GM19438 (cell line): ENCODE results near the gene RSU1.

Source experiments
- ATAC-seq: cut with Tn5 transposase; IDR thresholded peaks from one replicate; pipeline ENCODE4 v1.9.1; 2021; ENCODE audit warnings: low read depth; ENCODE audit not compliant: unreplicated experiment

Gene RSU1

GRCh38 chr10:16611037-16611436, 206.2 kb downstream of the RSU1 start:
- ATAC-seq: no peak

- ATAC-seq: no peak
Measured at GRCh38 chr10:16609211-16609610, 208.0 kb downstream of the RSU1 start.

GRCh38 chr10:16606923-16607322, 210.3 kb downstream of the RSU1 start:
- ATAC-seq: no peak

GRCh38 chr10:16606421-16606820, 210.8 kb downstream of the RSU1 start:
- ATAC-seq: no peak

- no peak for ATAC-seq
Measured at GRCh38 chr10:16603308-16603707, 213.9 kb downstream of the RSU1 start.

GRCh38 chr10:16602104-16602775, 215.0 kb downstream of the RSU1 start:
- ATAC-seq: no peak

- no peak for ATAC-seq
Measured at GRCh38 chr10:16599662-16600061, 217.6 kb downstream of the RSU1 start.

- ATAC-seq: no peak
Measured at GRCh38 chr10:16597656-16598055, 219.6 kb downstream of the RSU1 start.

- no peak for ATAC-seq
Measured at GRCh38 chr10:16592378-16592777, 224.8 kb downstream of the RSU1 start.

GRCh38 chr10:16586358-16587138, 230.7 kb downstream of the RSU1 start:
- peak; percentile 94 for ATAC-seq

- ATAC-seq: no peak
Measured at GRCh38 chr10:16585103-16585502, 232.1 kb downstream of the RSU1 start.

- no peak for ATAC-seq
Measured at GRCh38 chr10:16583382-16583781, 233.8 kb downstream of the RSU1 start.

GRCh38 chr10:16581202-16581601, 236.0 kb downstream of the RSU1 start:
- no peak for ATAC-seq

GRCh38 chr10:16570731-16571130, 246.5 kb downstream of the RSU1 start:
- peak; percentile 95 for ATAC-seq

- no peak for ATAC-seq
Measured at GRCh38 chr10:16566202-16566805, 250.9 kb downstream of the RSU1 start.

- ATAC-seq: no peak
Measured at GRCh38 chr10:16565604-16566003, 251.6 kb downstream of the RSU1 start.

GRCh38 chr10:16562891-16563290, 254.3 kb downstream of the RSU1 start:
- no peak for ATAC-seq

- ATAC-seq: no peak
Measured at GRCh38 chr10:16559236-16559773, 257.9 kb downstream of the RSU1 start.

- ATAC-seq: no peak
Measured at GRCh38 chr10:16547973-16548372, 269.3 kb downstream of the RSU1 start.

GRCh38 chr10:16545116-16545736, 272.0 kb downstream of the RSU1 start:
- no peak for ATAC-seq

- ATAC-seq: no peak
Measured at GRCh38 chr10:16544591-16544990, 272.6 kb downstream of the RSU1 start.
